Skeletal muscle tissue (tissue), 4 donors: ENCODE measurements around the gene TBX1. TPM values are rescaled to one million over a fixed set of nuclear protein-coding genes. Genes with fewer than 3 reads are reported as not detected.

ENCODE experiments used
- H3K27ac ChIP-seq: one replicate; pipeline ENCODE4 v1.7.0; 2013; ENCODE audit warnings: mild to moderate bottlenecking, low read depth, low read length, inconsistent platforms
- H3K27me3 ChIP-seq, 3 donors: one replicate each; pipeline ENCODE4 v1.7.0; 2013; ENCODE audit warnings: low read length in 3 of 3; ENCODE audit not compliant: control insufficient read depth in 3 of 3, insufficient read depth in 3 of 3
- H3K36me3 ChIP-seq, 3 donors: one replicate each; pipeline ENCODE4 v1.7.0; 2013; ENCODE audit warnings: low read length in 3 of 3; ENCODE audit not compliant: control insufficient read depth in 3 of 3, insufficient read depth in 3 of 3
- H3K4me1 ChIP-seq, 3 donors: one replicate each; pipeline ENCODE4 v1.7.0; 2013; ENCODE audit warnings: low read length in 3 of 3, mild to moderate bottlenecking in 3 of 3; ENCODE audit not compliant: control insufficient read depth in 3 of 3, insufficient read depth in 3 of 3
- H3K4me3 ChIP-seq, 3 donors: one replicate each; pipeline ENCODE4 v1.7.0; 2013; ENCODE audit warnings: low read length in 3 of 3
- H3K9ac ChIP-seq, 3 donors: one replicate each; pipeline ENCODE4 v1.7.0; 2013; ENCODE audit warnings: low read length in 3 of 3, mild to moderate bottlenecking in 3 of 3, moderate library complexity in 2 of 3, low read depth in 1 of 3
- H3K9me3 ChIP-seq, 3 donors: one replicate each; pipeline ENCODE4 v1.7.0; 2013; ENCODE audit warnings: low read length in 3 of 3; ENCODE audit not compliant: control insufficient read depth in 3 of 3
- total RNA-seq: library from RNA; depleted of rRNA; stranded (reverse); fragments of >200 nt; gene quantifications from one replicate; pipeline ENCODE4 v1.2.3, GENCODE V29; 2014
- donor health status: Osteomylitis.

The TBX1 gene
- total RNA-seq, 1 donor from 2014 or later, result 4.2 TPM

GRCh38 chr22:19729507-19729906 lies 31.1 kb upstream of the TBX1 start:
- Histone ChIP-seq H3K36me3 (no peaks in the 10 kb centered on the region), H3K4me3 (no peak overlapping the region), H3K9me3 (no peaks in the 10 kb centered on the region), H3K4me1 (peaks cover 3 to 11% (median 8%) of the 10 kb centered on the region in 3 donors), H3K9ac (peak overlapping the region in 1 of 3 donors; percentile 25), H3K27me3 (peaks cover 8 to 11% (median 10%) of the 10 kb centered on the region in 3 donors), H3K27ac (no peak overlapping the region)

GRCh38 chr22:19730198-19730597 lies 30.4 kb upstream of the TBX1 start:
- Histone ChIP-seq H3K9me3 (no peaks in the 10 kb centered on the region), H3K4me3 (no peak overlapping the region), H3K9ac (peak overlapping the region; percentile 33 to 76 (median 53)), H3K36me3 (no peaks in the 10 kb centered on the region), H3K27ac (no peak overlapping the region), H3K27me3 (peaks cover 2 to 4% (median 3%) of the 10 kb centered on the region in 3 donors), H3K4me1 (peaks cover 3 to 11% (median 8%) of the 10 kb centered on the region in 3 donors)

- peak overlapping the region; percentile 33 to 76 (median 53) for H3K9ac ChIP-seq
These were observed 29.8 kb upstream of the TBX1 start for GRCh38 chr22:19730655-19731360.

GRCh38 chr22:19731361-19732135 lies 29.0 kb upstream of the TBX1 start:
- Histone ChIP-seq H3K9me3 (no peaks in the 10 kb centered on the region), H3K27me3 (no peaks in the 10 kb centered on the region), H3K4me1 (peaks cover 3 to 11% (median 8%) of the 10 kb centered on the region in 3 donors), H3K4me3 (no peak overlapping the region), H3K9ac (peak overlapping the region in 1 of 3 donors; percentile 25), H3K27ac (no peak overlapping the region), H3K36me3 (no peaks in the 10 kb centered on the region)

More at GRCh38 chr22:19730655-19731360, 29.8 kb upstream of the TBX1 start:
- peaks cover 3 to 11% (median 8%) of the 10 kb centered on the region in 3 donors for H3K4me1 ChIP-seq
- peak overlapping the region in 2 of 3 donors; percentile 65 to 68 for H3K4me3 ChIP-seq
- H3K9me3 ChIP-seq, result no peaks in the 10 kb centered on the region
- H3K27ac ChIP-seq, result no peak overlapping the region
- H3K27me3 ChIP-seq, result no peaks in the 10 kb centered on the region
- no peaks in the 10 kb centered on the region for H3K36me3 ChIP-seq

GRCh38 chr22:19732403-19733113 lies 28.0 kb upstream of the TBX1 start:
- Histone ChIP-seq H3K36me3 (no peaks in the 10 kb centered on the region), H3K4me3 (no peak overlapping the region), H3K4me1 (peaks cover 3 to 11% (median 8%) of the 10 kb centered on the region in 3 donors), H3K9me3 (no peaks in the 10 kb centered on the region), H3K27me3 (no peaks in the 10 kb centered on the region), H3K9ac (no peak overlapping the region), H3K27ac (no peak overlapping the region)

- Histone ChIP-seq H3K9me3 (no peaks in the 10 kb centered on the region), H3K4me3 (no peak overlapping the region), H3K4me1 (peaks cover 3 to 11% (median 8%) of the 10 kb centered on the region in 3 donors), H3K27me3 (no peaks in the 10 kb centered on the region), H3K9ac (no peak overlapping the region), H3K36me3 (no peaks in the 10 kb centered on the region), H3K27ac (no peak overlapping the region)
These were observed 26.8 kb upstream of the TBX1 start for GRCh38 chr22:19733755-19734154.

GRCh38 chr22:19734163-19734562 lies 26.4 kb upstream of the TBX1 start:
- no peak overlapping the region for H3K4me3 ChIP-seq
- H3K9me3 ChIP-seq, result no peaks in the 10 kb centered on the region
- no peak overlapping the region for H3K9ac ChIP-seq
- peaks cover 3 to 11% (median 8%) of the 10 kb centered on the region in 3 donors for H3K4me1 ChIP-seq
- H3K27ac ChIP-seq, result no peak overlapping the region
- H3K27me3 ChIP-seq, result no peaks in the 10 kb centered on the region
- H3K36me3 ChIP-seq, result no peaks in the 10 kb centered on the region

GRCh38 chr22:19734837-19735382 lies 25.7 kb upstream of the TBX1 start:
- no peak overlapping the region for H3K27ac ChIP-seq
- no peak overlapping the region for H3K4me3 ChIP-seq
- no peaks in the 10 kb centered on the region for H3K9me3 ChIP-seq
- no peaks in the 10 kb centered on the region for H3K36me3 ChIP-seq
- peaks cover 3 to 11% (median 8%) of the 10 kb centered on the region in 3 donors for H3K4me1 ChIP-seq
- no peaks in the 10 kb centered on the region for H3K27me3 ChIP-seq
- H3K9ac ChIP-seq, result no peak overlapping the region

GRCh38 chr22:19735665-19736510 lies 24.7 kb upstream of the TBX1 start:
- Histone ChIP-seq H3K4me1 (peaks cover 0 to 2% (median 2%) of the 10 kb centered on the region in 3 donors), H3K9ac (no peak overlapping the region), H3K9me3 (no peaks in the 10 kb centered on the region), H3K27ac (no peak overlapping the region), H3K27me3 (no peaks in the 10 kb centered on the region), H3K4me3 (no peak overlapping the region), H3K36me3 (no peaks in the 10 kb centered on the region)
